Posterior vena cava (tissue), 2 donors: Measurements from ENCODE around the gene COL6A6. TPM values are rescaled to one million over a fixed set of nuclear protein-coding genes. Genes with fewer than 3 reads are reported as not detected.

ENCODE experiments used
- DNase-seq: peaks from one replicate; pipeline ENCODE4 v3.0.0-alpha.2; 2020; ENCODE audit warnings: low spot score
- intact Hi-C, 2 donors: fragments of 100-400 bp; cut with DNase I; formaldehyde crosslinking; loops; one replicate each; pipeline versions ENCODE4 v1.14.1 to v1.14.2; 2022 to 2023
- long read RNA-seq, 2 donors: library from polyadenylated mRNA; unstranded; transcript quantifications; one replicate each; pipeline ENCODE4 v2.0.0, GENCODE V29; 2020 to 2021
- total RNA-seq, 2 donors: library from RNA; stranded (reverse); fragmentation: NEBNext Ultra II Directional; extraction: Animal tissue kit (Norgen Biotek cat#: 25700); gene quantifications; one replicate each; pipeline ENCODE4 v1.2.1, GENCODE V29; 2021
- donor health status: DM: yes; HTN: yes; CAD: no.
- donor health status: DM: yes; HTN: yes; CAD: no.

Gene COL6A6
- 1 to 10 TPM in 1 of 2 donors, under 1 TPM in 1; 0.81 to 1.2 TPM for total RNA-seq
- long read RNA-seq, donor 1, result 0 reads
- long read RNA-seq, donor 2, result 0 reads

- no peak for DNase-seq
- intact Hi-C loops, result no loop called here
Observed at GRCh38 chr3:130516645-130517512, at the start of gene COL6A6. COL6A6 (plus strand) TSS chr3:130517177; CDS start chr3:130560365, 43,188 bp downstream.

- intact Hi-C loops, result no loop called here
- no peak for DNase-seq
Observed at GRCh38 chr3:130468311-130468710, 48.7 kb upstream of the COL6A6 start.

GRCh38 chr3:130470126-130470525 lies 46.9 kb upstream of the COL6A6 start:
- no peak for DNase-seq
- intact Hi-C loops, result no loop called here

- intact Hi-C loops, result no loop called here
- DNase-seq, result no peak
Observed at GRCh38 chr3:130473416-130473815, 43.6 kb upstream of the COL6A6 start.

GRCh38 chr3:130480736-130481135 lies 36.2 kb upstream of the COL6A6 start:
- intact Hi-C loops, result no loop called here
- DNase-seq, result no peak

GRCh38 chr3:130488288-130488687 lies 28.7 kb upstream of the COL6A6 start:
- intact Hi-C loops, result no loop called here
- DNase-seq, result no peak

- DNase-seq, result no peak
- intact Hi-C loops, result no loop called here
Observed at GRCh38 chr3:130488769-130489450, 28.1 kb upstream of the COL6A6 start.

- intact Hi-C loops, result no loop called here
- no peak for DNase-seq
Observed at GRCh38 chr3:130490241-130490640, 26.7 kb upstream of the COL6A6 start.

- no peak for DNase-seq
- intact Hi-C loops, result no loop called here
Observed at GRCh38 chr3:130491431-130491830, 25.5 kb upstream of the COL6A6 start.

GRCh38 chr3:130504701-130505100 lies 12.3 kb upstream of the COL6A6 start:
- intact Hi-C loops, result no loop called here
- no peak for DNase-seq

GRCh38 chr3:130506031-130506430 lies 10.9 kb upstream of the COL6A6 start:
- intact Hi-C loops, result no loop called here
- no peak for DNase-seq

GRCh38 chr3:130507746-130508145 lies 9.2 kb upstream of the COL6A6 start:
- no peak for DNase-seq
- intact Hi-C loops, result no loop called here

GRCh38 chr3:130509008-130509407 lies 8.0 kb upstream of the COL6A6 start:
- intact Hi-C loops, result no loop called here
- no peak for DNase-seq

- intact Hi-C loops, result no loop called here
- no peak for DNase-seq
Observed at GRCh38 chr3:130514681-130515080, 2.3 kb upstream of the COL6A6 start.

GRCh38 chr3:130515755-130516154 lies 1.2 kb upstream of the COL6A6 start:
- DNase-seq, result no peak
- intact Hi-C loops, result no loop called here

- no peak for DNase-seq
- intact Hi-C loops, result no loop called here
Observed at GRCh38 chr3:130517602-130518001, 625 bp downstream of the COL6A6 start.

GRCh38 chr3:130519754-130520153 lies 2.8 kb downstream of the COL6A6 start:
- intact Hi-C loops, result no loop called here
- no peak for DNase-seq

- no peak for DNase-seq
- intact Hi-C loops, result no loop called here
Observed at GRCh38 chr3:130522399-130522798, 5.4 kb downstream of the COL6A6 start.

GRCh38 chr3:130527426-130527825 lies 10.4 kb downstream of the COL6A6 start:
- intact Hi-C loops, result no loop called here

GRCh38 chr3:130528120-130528519 lies 11.1 kb downstream of the COL6A6 start:
- no peak for DNase-seq
- intact Hi-C loops, result no loop called here

More at GRCh38 chr3:130527426-130527825, 10.4 kb downstream of the COL6A6 start:
- no peak for DNase-seq
